Fibroblast of lung (primary cell): Measurements from ENCODE around the gene ZNF143.

Experiments
- EZH2 ChIP-seq: IDR thresholded peaks from 2 replicates; pipeline ENCODE4 v1.5.1; 2012; ENCODE audit warnings: low read length, control low read depth, mild to moderate bottlenecking; ENCODE audit errors: missing control alignments
- TF ChIP-seq, protein P1 (sequence below), 2 donors: IDR thresholded peaks in 1 of 2; conservative IDR thresholded peaks in 1 of 2; 1 replicate in 1 of 2; 2 replicates in 1 of 2; pipeline ENCODE4 v1.5.1; 2011 to 2012; ENCODE audit warnings: low read length in 2 of 2, control low read depth in 1 of 2, inconsistent platforms in 1 of 2, low read depth in 1 of 2, mild to moderate bottlenecking in 1 of 2

DNA sequence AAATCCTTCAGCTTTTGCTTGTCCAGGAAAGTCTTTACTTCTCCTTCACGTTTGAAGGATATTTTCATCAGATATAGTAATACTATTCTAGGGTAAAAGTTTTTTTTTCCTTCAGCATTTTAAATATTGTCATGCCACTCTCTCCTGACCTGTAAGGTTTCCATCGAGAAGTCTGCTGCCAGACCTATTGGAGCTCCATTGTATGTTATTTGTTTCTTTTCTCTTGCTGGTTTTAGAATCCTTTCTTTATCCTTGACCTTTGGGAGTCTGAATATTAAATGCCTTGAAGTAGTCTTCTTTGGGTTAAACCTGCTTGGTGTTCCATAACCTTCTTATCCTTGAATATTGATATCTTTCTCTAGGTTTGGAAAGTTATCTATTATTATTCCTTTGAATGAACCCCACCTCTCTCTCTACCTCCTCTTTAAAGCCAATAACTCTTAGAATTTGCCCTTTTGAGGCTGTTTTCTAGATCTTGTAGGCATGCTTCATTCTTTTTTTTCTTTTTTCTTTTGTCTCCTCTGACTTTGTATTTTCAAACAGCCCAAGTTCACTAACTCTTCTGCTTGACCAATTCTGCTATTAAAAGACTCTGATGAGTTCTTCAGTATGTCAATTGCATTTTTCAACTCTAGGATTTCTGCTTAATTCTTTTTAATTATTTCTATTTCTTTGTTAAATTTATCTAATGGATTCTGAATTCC is 100.6 kb downstream of the ZNF143 start:
- TF ChIP-seq, protein P1, sequence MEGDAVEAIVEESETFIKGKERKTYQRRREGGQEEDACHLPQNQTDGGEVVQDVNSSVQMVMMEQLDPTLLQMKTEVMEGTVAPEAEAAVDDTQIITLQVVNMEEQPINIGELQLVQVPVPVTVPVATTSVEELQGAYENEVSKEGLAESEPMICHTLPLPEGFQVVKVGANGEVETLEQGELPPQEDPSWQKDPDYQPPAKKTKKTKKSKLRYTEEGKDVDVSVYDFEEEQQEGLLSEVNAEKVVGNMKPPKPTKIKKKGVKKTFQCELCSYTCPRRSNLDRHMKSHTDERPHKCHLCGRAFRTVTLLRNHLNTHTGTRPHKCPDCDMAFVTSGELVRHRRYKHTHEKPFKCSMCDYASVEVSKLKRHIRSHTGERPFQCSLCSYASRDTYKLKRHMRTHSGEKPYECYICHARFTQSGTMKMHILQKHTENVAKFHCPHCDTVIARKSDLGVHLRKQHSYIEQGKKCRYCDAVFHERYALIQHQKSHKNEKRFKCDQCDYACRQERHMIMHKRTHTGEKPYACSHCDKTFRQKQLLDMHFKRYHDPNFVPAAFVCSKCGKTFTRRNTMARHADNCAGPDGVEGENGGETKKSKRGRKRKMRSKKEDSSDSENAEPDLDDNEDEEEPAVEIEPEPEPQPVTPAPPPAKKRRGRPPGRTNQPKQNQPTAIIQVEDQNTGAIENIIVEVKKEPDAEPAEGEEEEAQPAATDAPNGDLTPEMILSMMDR (conservative IDR thresholded peaks at IDR 0.05 in 1 of 2, IDR thresholded peaks at IDR 0.05 in 1 of 2; ENCODE audit: low read depth in 1 of 2, low read length in 2 of 2) = no peak
- TF ChIP-seq EZH2 = no peak
